Lung microvascular endothelial cell (primary cell): ENCODE measurements around the gene NDUFS1. TPM values are rescaled to one million over a fixed set of nuclear protein-coding genes. Genes with fewer than 3 reads are reported as not detected.

Experiments used
- DNase-seq, 2 donors: peaks; one replicate each; pipeline versions ENCODE4 v3.0.0 to v3.0.0-alpha.2; 2010; ENCODE audit warnings: low read depth in 2 of 2
- total RNA-seq: library from RNA; depleted of rRNA; stranded (reverse); fragments of >200 nt; gene quantifications from 2 replicates; pipeline ENCODE4 v1.2.1, GENCODE V29; 2014

The NDUFS1 gene
- total RNA-seq, 1 donor from 2014 or later: 101 TPM

DNA sequence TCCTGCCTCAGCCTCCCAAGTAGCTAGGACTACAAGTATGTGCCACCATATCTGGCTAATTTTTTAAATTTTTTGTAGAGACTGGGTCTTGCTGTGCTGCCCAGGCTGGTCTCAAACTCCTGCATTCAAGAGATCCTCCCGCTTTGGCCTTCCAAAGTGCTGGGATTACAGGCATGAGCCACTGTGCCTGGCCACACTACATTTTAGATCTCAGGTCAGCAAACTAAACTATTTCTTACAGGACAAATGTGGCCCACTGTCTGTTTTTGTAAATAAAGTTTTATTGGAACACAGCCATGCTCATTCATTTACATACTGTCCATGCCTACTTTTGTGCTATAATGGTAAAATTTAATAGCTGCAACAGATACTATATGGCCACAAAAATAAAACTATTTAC lies 91.0 kb downstream of the NDUFS1 start:
- DNase-seq: no peak

Other genes starting within 250 kb of the NDUFS1 start
- 4.6 and 6.5 TPM in 2 replicates for gene INO80D, start 73.3 kb downstream of the NDUFS1 start, total RNA-seq
- gene EEF1B2, start 451 bp upstream of the NDUFS1 start, total RNA-seq: 432 and 452 TPM in 2 replicates
- 7.8 and 15.7 TPM in 2 replicates for gene ZDBF2, start 115.2 kb upstream of the NDUFS1 start, total RNA-seq